IMR-90 (cell line): ENCODE measurements around the gene WBP1. TPM values are rescaled to one million over a fixed set of nuclear protein-coding genes. Genes with fewer than 3 reads are reported as not detected.

Experiments used
- ATAC-seq: fragments of 200-7000 bp; cut with Tn5 transposase; 2 replicates; pipeline ENCODE4 v1.9.1; 2020; ENCODE audit warnings: low read depth, mild to moderate bottlenecking, moderate library complexity
- BruUV-seq: library from RNA; stranded (reverse); fragments of 400-500 nt; replicated peaks from 2 replicates; lab custom pipeline; 2021; lab: Mats Ljungman, UMichigan
- CTCF ChIA-PET: fragments of 300-600 bp; formaldehyde crosslinking; extraction: SDS; loops from one replicate; lab custom pipeline; 2021; ENCODE audit warnings: antibody characterized with exemption; lab: Yijun Ruan, JAX
- POLR2A ChIA-PET: fragments of 300-600 bp; sonication (Branson Sonifier 250); formaldehyde crosslinking; loops from one replicate; lab custom pipeline; 2022; ENCODE audit warnings: antibody characterized with exemption; ENCODE audit not compliant: unreplicated experiment; lab: Charles Lee
- DNase-seq: peaks from one replicate; pipeline ENCODE4 v3.0.0; 2013
- H2AFZ ChIP-seq: replicated peaks from 2 replicates; pipeline ENCODE3; 2013; ENCODE audit warnings: low read length, mild to moderate bottlenecking; ENCODE audit not compliant: poor library complexity
- H2AK5ac ChIP-seq: 2 replicates; pipeline ENCODE4 v1.6.1; 2013; ENCODE audit warnings: low read depth, low read length, inconsistent platforms
- H2AK9ac ChIP-seq: replicated peaks from 2 replicates; pipeline ENCODE3; 2013; ENCODE audit warnings: mild to moderate bottlenecking, low read depth, low read length, moderate library complexity; ENCODE audit not compliant: poor library complexity
- H2BK120ac ChIP-seq: 2 replicates; pipeline ENCODE4 v1.6.1; 2013; ENCODE audit warnings: low read depth, low read length, inconsistent platforms
- H2BK15ac ChIP-seq: 3 replicates; pipeline ENCODE4 v1.6.1; 2013; ENCODE audit warnings: low read depth, low read length, inconsistent platforms
- H2BK20ac ChIP-seq: 2 replicates; pipeline ENCODE4 v1.6.1; 2013; ENCODE audit warnings: low read depth, mild to moderate bottlenecking, inconsistent platforms, low read length, moderate library complexity
- H2BK5ac ChIP-seq: 2 replicates; pipeline ENCODE4 v1.6.1; 2013; ENCODE audit warnings: mild to moderate bottlenecking, low read depth, low read length, inconsistent platforms; ENCODE audit not compliant: poor library complexity, severe bottlenecking
- H3K14ac ChIP-seq: replicated peaks from 2 replicates; pipeline ENCODE4 v1.6.1; 2013; ENCODE audit warnings: low read depth, low read length, inconsistent platforms
- H3K18ac ChIP-seq: 2 replicates; pipeline ENCODE4 v1.6.1; 2013; ENCODE audit warnings: low read depth, low read length, control low read depth
- H3K23ac ChIP-seq: 2 replicates; pipeline ENCODE4 v1.6.1; 2013; ENCODE audit warnings: low read depth, low read length, inconsistent platforms
- H3K27ac ChIP-seq: 2 replicates; pipeline ENCODE4 v1.5.1; 2013; ENCODE audit warnings: mild to moderate bottlenecking, control low read depth, low read length; ENCODE audit not compliant: insufficient read depth
- H3K27me3 ChIP-seq: 2 replicates; pipeline ENCODE4 v1.6.1; 2013; ENCODE audit warnings: low read length; ENCODE audit not compliant: control insufficient read depth, insufficient read depth
- H3K36me3 ChIP-seq: 2 replicates; pipeline ENCODE4 v1.6.1; 2013; ENCODE audit warnings: low read length, mixed read lengths; ENCODE audit not compliant: control insufficient read depth, insufficient read depth
- H3K4ac ChIP-seq: 2 replicates; pipeline ENCODE4 v1.6.1; 2013; ENCODE audit warnings: low read depth, low read length, inconsistent platforms
- H3K4me1 ChIP-seq: 2 replicates; pipeline ENCODE4 v1.6.1; 2013; ENCODE audit warnings: low read length, mixed read lengths; ENCODE audit not compliant: control insufficient read depth, insufficient read depth
- H3K4me2 ChIP-seq: 2 replicates; pipeline ENCODE4 v1.6.1; 2013; ENCODE audit warnings: low read depth, mild to moderate bottlenecking, control low read depth, low read length, moderate library complexity
- H3K4me3 ChIP-seq: 2 replicates; pipeline ENCODE4 v1.5.1; 2013; ENCODE audit warnings: low read depth, mild to moderate bottlenecking, control low read depth, low read length, moderate library complexity; ENCODE audit not compliant: insufficient read depth
- H3K56ac ChIP-seq: 2 replicates; pipeline ENCODE4 v1.6.1; 2013; ENCODE audit warnings: low read length, inconsistent platforms; ENCODE audit not compliant: insufficient read depth; ENCODE audit errors: extremely low read depth
- H3K79me1 ChIP-seq, 2 experiments: 2 replicates each; pipeline ENCODE4 v1.6.1; 2013; ENCODE audit warnings: low read length in 2 of 2, inconsistent platforms in 1 of 2, low read depth in 1 of 2
- H3K9ac ChIP-seq: 2 replicates; pipeline ENCODE4 v1.6.1; 2013; ENCODE audit warnings: low read depth, low read length, control low read depth
- H3K9me1 ChIP-seq: 2 replicates; pipeline ENCODE4 v1.6.1; 2013; ENCODE audit warnings: low read length, inconsistent platforms; ENCODE audit not compliant: insufficient read depth
- H3K9me3 ChIP-seq: 2 replicates; pipeline ENCODE4 v1.6.1; 2013; ENCODE audit warnings: low read length; ENCODE audit not compliant: control insufficient read depth, insufficient read depth
- H4K20me1 ChIP-seq: 2 replicates; pipeline ENCODE4 v1.6.1; 2013; ENCODE audit warnings: low read length, inconsistent platforms; ENCODE audit not compliant: insufficient read depth
- H4K5ac ChIP-seq: 2 replicates; pipeline ENCODE4 v1.6.1; 2013; ENCODE audit warnings: mild to moderate bottlenecking, low read depth, low read length, control low read depth
- H4K8ac ChIP-seq, 2 experiments: 2 replicates each; pipeline ENCODE4 v1.6.1; 2013; ENCODE audit warnings: low read depth in 2 of 2, low read length in 2 of 2, control low read depth in 1 of 2, inconsistent platforms in 1 of 2
- H4K91ac ChIP-seq: 2 replicates; pipeline ENCODE4 v1.6.1; 2013; ENCODE audit warnings: low read depth, low read length, inconsistent platforms; ENCODE audit not compliant: insufficient read depth
- CHD1 ChIP-seq: IDR thresholded peaks from 2 replicates; pipeline ENCODE4 v1.6.1; 2012; ENCODE audit warnings: low read depth, low read length, improper control_type of control experiment
- MAZ ChIP-seq: IDR thresholded peaks from 2 replicates; pipeline ENCODE4 v1.6.1; 2012; ENCODE audit warnings: low read depth, mild to moderate bottlenecking, low read length, improper control_type of control experiment, moderate library complexity, borderline replicate concordance
- NFE2L2 ChIP-seq: fragments of 150-350 bp; IDR thresholded peaks from 2 replicates; pipeline ENCODE4 v1.6.1; 2016; ENCODE audit warnings: low read depth, mild to moderate bottlenecking, low read length
- POLR2A ChIP-seq: IDR thresholded peaks from 2 replicates; pipeline ENCODE4 v1.6.1; 2012; ENCODE audit warnings: mild to moderate bottlenecking, low read depth, low read length
- RAD21 ChIP-seq: IDR thresholded peaks from 2 replicates; pipeline ENCODE4 v1.6.1; 2012; ENCODE audit warnings: low read length, improper control_type of control experiment
- RCOR1 ChIP-seq: IDR thresholded peaks from 2 replicates; pipeline ENCODE4 v1.6.1; 2012; ENCODE audit warnings: mild to moderate bottlenecking, low read length, improper control_type of control experiment; ENCODE audit not compliant: insufficient replicate concordance
- RFX5 ChIP-seq: IDR thresholded peaks from 2 replicates; pipeline ENCODE4 v1.8.0; 2012; ENCODE audit warnings: low read depth, mild to moderate bottlenecking, low read length, moderate library complexity
- WGBS, 2 experiments: methylation state at CpG; one replicate each; pipeline versions ENCODE4 v1.1.5 to v1.1.7; 2013; ENCODE audit warnings: missing lambda C conversion rate in 2 of 2; ENCODE audit not compliant: insufficient read length in 1 of 2; ENCODE audit errors: extremely low coverage in 2 of 2; 5-methylcytosine and 5-hydroxymethylcytosine counted together
- dilution Hi-C: fragments of 300-500 bp; cut with HindIII; formaldehyde crosslinking; loops from one replicate; pipeline ENCODE4 v1.14.3; 2018; ENCODE audit warnings: low sequenced_read_pairs; ENCODE audit not compliant: unreplicated experiment
- in situ Hi-C: fragments of 300-500 bp; cut with MboI; formaldehyde crosslinking; loops from 3 replicates; pipeline ENCODE4 v1.14.3; 2019; ENCODE audit warnings: low sequenced_read_pairs, inconsistent platforms, mixed read lengths
- intact Hi-C: fragments of 100-400 bp; cut with micrococcal nuclease; formaldehyde crosslinking; loops from 2 replicates; pipeline ENCODE4 v1.10.0; 2022
- polyA plus RNA-seq, 3 experiments: library from polyadenylated mRNA; depleted of rRNA; stranded (reverse); fragments of >200 nt; gene quantifications; 2 replicates each; pipeline ENCODE4 v1.2.3, GENCODE V29; 2012; ENCODE audit warnings: low replicate concordance in 1 of 3
- total RNA-seq: library from RNA; depleted of rRNA; stranded (reverse); fragments of >200 nt; gene quantifications from 2 replicates; pipeline ENCODE4 v1.2.3, GENCODE V29; 2012
- TF ChIP-seq, protein P1 (sequence below): fragments of 150-350 bp; IDR thresholded peaks from 2 replicates; pipeline ENCODE4 v1.6.1; 2016; ENCODE audit warnings: low read depth, mild to moderate bottlenecking, low read length, moderate library complexity, borderline replicate concordance
- TF ChIP-seq, protein P2 (sequence below): conservative IDR thresholded peaks from 2 replicates; pipeline ENCODE4 v1.5.1; 2012; ENCODE audit warnings: mild to moderate bottlenecking, low read depth, low read length, improper control_type of control experiment

The WBP1 gene
- total and polyA plus RNA-seq, 2 of the 4 experiments (the other 2 are of a cell fraction): 22.9 to 78.5 TPM

DNA sequence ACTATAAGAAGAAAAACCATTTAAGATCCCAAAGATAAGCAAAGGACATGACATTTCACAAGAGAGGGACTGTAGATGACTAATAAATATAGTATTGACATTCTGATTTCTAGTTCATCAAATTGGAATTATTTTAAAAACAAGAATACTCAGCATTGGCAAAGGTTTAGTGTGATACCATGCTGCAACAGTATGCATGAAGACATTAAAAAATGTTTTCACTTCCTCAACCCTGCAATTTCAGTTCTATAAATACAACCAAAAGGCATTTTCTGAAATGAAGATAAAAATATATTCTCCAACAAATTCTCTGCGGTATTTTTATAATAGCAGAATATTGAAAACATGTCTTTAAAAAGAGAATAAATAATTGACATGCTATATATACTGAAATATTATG is 38.9 kb upstream of the WBP1 start:
- H2BK15ac ChIP-seq: no peak overlapping the region
- H3K4me2 ChIP-seq: no peak overlapping the region
- H3K27me3 ChIP-seq: peaks cover 18% of the 10 kb centered on the region
- H3K4me1 ChIP-seq: peaks cover 3% of the 10 kb centered on the region
- DNase-seq: no peak
- H2AFZ ChIP-seq: no peak overlapping the region
- H3K56ac ChIP-seq: no peak overlapping the region
- no peak overlapping the region for H2AK5ac ChIP-seq
- H3K4me3 ChIP-seq: no peak overlapping the region
- no peak overlapping the region for H3K27ac ChIP-seq
- H3K9me1 ChIP-seq: peaks cover 4% of the 10 kb centered on the region
- H3K4ac ChIP-seq: no peak overlapping the region
- H3K23ac ChIP-seq: no peak overlapping the region
- H3K36me3 ChIP-seq: no peaks in the 10 kb centered on the region
- BruUV-seq: no TSS peak
- H4K20me1 ChIP-seq: no peaks in the 10 kb centered on the region
- dilution Hi-C loops: no loop called here
- H2AK9ac ChIP-seq: no peak overlapping the region
- intact Hi-C loops: no loop called here
- no peak overlapping the region for H4K91ac ChIP-seq
- H4K8ac ChIP-seq: no peak overlapping the region
- H3K79me1 ChIP-seq: peaks cover 2 to 8% of the 10 kb centered on the region in 2 experiments; a peak in 2 of 4 replicates
- H4K5ac ChIP-seq: no peak overlapping the region
- ChIA-PET POLR2A (no interaction called here), CTCF (no interaction called here)
- no peak for ATAC-seq
- no peak for TF ChIP-seq CHD1
- TF ChIP-seq RFX5: no peak
- TF ChIP-seq, protein P1, sequence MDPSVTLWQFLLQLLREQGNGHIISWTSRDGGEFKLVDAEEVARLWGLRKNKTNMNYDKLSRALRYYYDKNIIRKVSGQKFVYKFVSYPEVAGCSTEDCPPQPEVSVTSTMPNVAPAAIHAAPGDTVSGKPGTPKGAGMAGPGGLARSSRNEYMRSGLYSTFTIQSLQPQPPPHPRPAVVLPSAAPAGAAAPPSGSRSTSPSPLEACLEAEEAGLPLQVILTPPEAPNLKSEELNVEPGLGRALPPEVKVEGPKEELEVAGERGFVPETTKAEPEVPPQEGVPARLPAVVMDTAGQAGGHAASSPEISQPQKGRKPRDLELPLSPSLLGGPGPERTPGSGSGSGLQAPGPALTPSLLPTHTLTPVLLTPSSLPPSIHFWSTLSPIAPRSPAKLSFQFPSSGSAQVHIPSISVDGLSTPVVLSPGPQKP: no peak
- no peak for TF ChIP-seq POLR2A
- no peak for TF ChIP-seq RAD21
- no peak for TF ChIP-seq NFE2L2
- TF ChIP-seq MAZ: no peak
- no peak for TF ChIP-seq RCOR1
- TF ChIP-seq, protein P2, sequence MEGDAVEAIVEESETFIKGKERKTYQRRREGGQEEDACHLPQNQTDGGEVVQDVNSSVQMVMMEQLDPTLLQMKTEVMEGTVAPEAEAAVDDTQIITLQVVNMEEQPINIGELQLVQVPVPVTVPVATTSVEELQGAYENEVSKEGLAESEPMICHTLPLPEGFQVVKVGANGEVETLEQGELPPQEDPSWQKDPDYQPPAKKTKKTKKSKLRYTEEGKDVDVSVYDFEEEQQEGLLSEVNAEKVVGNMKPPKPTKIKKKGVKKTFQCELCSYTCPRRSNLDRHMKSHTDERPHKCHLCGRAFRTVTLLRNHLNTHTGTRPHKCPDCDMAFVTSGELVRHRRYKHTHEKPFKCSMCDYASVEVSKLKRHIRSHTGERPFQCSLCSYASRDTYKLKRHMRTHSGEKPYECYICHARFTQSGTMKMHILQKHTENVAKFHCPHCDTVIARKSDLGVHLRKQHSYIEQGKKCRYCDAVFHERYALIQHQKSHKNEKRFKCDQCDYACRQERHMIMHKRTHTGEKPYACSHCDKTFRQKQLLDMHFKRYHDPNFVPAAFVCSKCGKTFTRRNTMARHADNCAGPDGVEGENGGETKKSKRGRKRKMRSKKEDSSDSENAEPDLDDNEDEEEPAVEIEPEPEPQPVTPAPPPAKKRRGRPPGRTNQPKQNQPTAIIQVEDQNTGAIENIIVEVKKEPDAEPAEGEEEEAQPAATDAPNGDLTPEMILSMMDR: no peak
- no CpG with 5 or more reads among the region's 1 CpG for WGBS, 2 experiments
- H2BK5ac ChIP-seq: no peak overlapping the region
- no peak overlapping the region for H3K9ac ChIP-seq
- H2BK120ac ChIP-seq: no peak overlapping the region
- H3K9me3 ChIP-seq: no peaks in the 10 kb centered on the region
- no peak overlapping the region for H3K14ac ChIP-seq
- H2BK20ac ChIP-seq: no peak overlapping the region
- H3K18ac ChIP-seq: no peak overlapping the region
- in situ Hi-C loops: no loop called here
